Measurements from ENCODE around the gene PITPNC1. TPM values are rescaled to one million over a fixed set of nuclear protein-coding genes. Genes with fewer than 3 reads are reported as not detected.

The PITPNC1 gene
- polyA plus RNA-seq, 3 donors: 17.7 to 21.5 (median 19.6) TPM

- DNase-seq: no peak
These were observed 54.4 kb downstream of the PITPNC1 start for GRCh38 chr17:67431249-67432015.

- no peak for DNase-seq
These were observed 56.3 kb downstream of the PITPNC1 start for GRCh38 chr17:67433248-67433924.

- no peak for DNase-seq
These were observed 57.0 kb downstream of the PITPNC1 start for GRCh38 chr17:67434061-67434525.

GRCh38 chr17:67435122-67435521, 58.0 kb downstream of the PITPNC1 start:
- no peak for DNase-seq

GRCh38 chr17:67435786-67436185, 58.7 kb downstream of the PITPNC1 start:
- no peak for DNase-seq

- DNase-seq: no peak
These were observed 59.2 kb downstream of the PITPNC1 start for GRCh38 chr17:67436233-67436632.

- no peak for DNase-seq
These were observed 61.6 kb downstream of the PITPNC1 start for GRCh38 chr17:67438667-67439066.

- no peak for DNase-seq
These were observed 62.2 kb downstream of the PITPNC1 start for GRCh38 chr17:67439269-67439668.

- DNase-seq: no peak
These were observed 63.4 kb downstream of the PITPNC1 start for GRCh38 chr17:67440277-67441051.

GRCh38 chr17:67441052-67441895, 64.2 kb downstream of the PITPNC1 start:
- DNase-seq: no peak

- no peak for DNase-seq
These were observed 64.8 kb downstream of the PITPNC1 start for GRCh38 chr17:67441896-67442219.

GRCh38 chr17:67442787-67443624, 65.9 kb downstream of the PITPNC1 start:
- DNase-seq: no peak

GRCh38 chr17:67443931-67444595, 67.0 kb downstream of the PITPNC1 start:
- DNase-seq: peak; percentile 48

GRCh38 chr17:67448449-67448848, 71.4 kb downstream of the PITPNC1 start:
- DNase-seq: no peak

- no peak for DNase-seq
These were observed 72.0 kb downstream of the PITPNC1 start for GRCh38 chr17:67449065-67449464.

- no peak for DNase-seq
These were observed 73.0 kb downstream of the PITPNC1 start for GRCh38 chr17:67449845-67450755.

- DNase-seq: no peak
These were observed 75.8 kb downstream of the PITPNC1 start for GRCh38 chr17:67452681-67453554.

- DNase-seq: no peak
These were observed 79.0 kb downstream of the PITPNC1 start for GRCh38 chr17:67456103-67456502.

Data from renal pelvis (tissue), 4 donors.